Measurements from ENCODE around the gene FLNA. TPM values are rescaled to one million over a fixed set of nuclear protein-coding genes. Genes with fewer than 3 reads are reported as not detected.

Gene FLNA
- 1,000 to 10,000 TPM; 1,016 to 1,083 TPM for total RNA-seq

GRCh38 chrX:154374313-154375155 is at the start of gene FLNA:
FLNA (minus strand) TSS chrX:154374634; CDS start chrX:154371245, 3,389 bp downstream.

GRCh38 chrX:154409222-154409871 is 34.9 kb upstream of the FLNA start, which contains the start of gene DNASE1L1:
DNASE1L1 (minus strand) TSS chrX:154409254; CDS start chrX:154405568, 3,686 bp downstream.

GRCh38 chrX:154397888-154398667 is 23.6 kb upstream of the FLNA start, which contains the start of gene RPL10:
RPL10 (plus strand) TSS chrX:154398377; CDS start chrX:154398520, 143 bp downstream.

GRCh38 chrX:154378799-154379568 is 4.5 kb upstream of the FLNA start, which contains the start of gene EMD:
EMD (plus strand) TSS chrX:154379295; CDS start chrX:154379485, 190 bp downstream.

Other genes starting within 250 kb of the FLNA start
- not detected for gene OPN1LW, start 230.4 kb downstream of the FLNA start, total RNA-seq
- gene OPN1MW, start 192.0 kb downstream of the FLNA start, total RNA-seq: not detected
- not detected for gene OPN1MW2, start 154.9 kb downstream of the FLNA start, total RNA-seq
- not detected for gene OPN1MW3, start 117.1 kb downstream of the FLNA start, total RNA-seq
- gene TEX28, start 79.5 kb downstream of the FLNA start, total RNA-seq: not detected
- 1 to 10 TPM; 3.0 to 4.1 TPM for gene TKTL1, start 78.8 kb downstream of the FLNA start, total RNA-seq
- gene EMD, start 4.7 kb upstream of the FLNA start, total RNA-seq: 10 to 100 TPM; 45.9 to 47.5 TPM
- gene RPL10, start 23.7 kb upstream of the FLNA start, total RNA-seq: 1,000 to 10,000 TPM; 5,348 to 5,626 TPM
- gene DNASE1L1, start 34.6 kb upstream of the FLNA start, total RNA-seq: 10 to 100 TPM; 23.2 to 27.2 TPM
- gene TAFAZZIN, start 36.9 kb upstream of the FLNA start, total RNA-seq: 100 to 1,000 TPM in 1 of 2 experiments, 10 to 100 TPM in 1; 91.4 to 101 TPM
- 10 to 100 TPM; 46.2 to 51.2 TPM for gene ATP6AP1, start 54.0 kb upstream of the FLNA start, total RNA-seq
- 100 to 1,000 TPM; 105 to 108 TPM for gene GDI1, start 62.5 kb upstream of the FLNA start, total RNA-seq
- gene FAM50A, start 69.5 kb upstream of the FLNA start, total RNA-seq: 10 to 100 TPM; 65.1 to 69.0 TPM
- 10 to 100 TPM; 41.2 to 47.6 TPM for gene PLXNA3, start 83.6 kb upstream of the FLNA start, total RNA-seq
- gene LAGE3, start 104.6 kb upstream of the FLNA start, total RNA-seq: 10 to 100 TPM; 35.9 to 39.2 TPM
- 10 to 100 TPM; 42.6 to 45.7 TPM for gene UBL4A, start 112.0 kb upstream of the FLNA start, total RNA-seq
- 10 to 100 TPM; 25.5 to 25.8 TPM for gene SLC10A3, start 116.0 kb upstream of the FLNA start, total RNA-seq
- gene FAM3A, start 141.6 kb upstream of the FLNA start, total RNA-seq: 10 to 100 TPM; 32.3 to 32.7 TPM
- gene G6PD, start 172.2 kb upstream of the FLNA start, total RNA-seq: 10 to 100 TPM; 59.0 to 68.1 TPM
- gene IKBKG, start 173.0 kb upstream of the FLNA start, total RNA-seq: 10 to 100 TPM; 43.4 to 45.5 TPM
- gene CTAG1A, start 210.5 kb upstream of the FLNA start, total RNA-seq: not detected
- gene CTAG1B, start 244.6 kb upstream of the FLNA start, total RNA-seq: not detected

Measured in activated naive CD4-positive, alpha-beta T cell treated with anti-CD3 and anti-CD28 coated beads, Interleukin-2, amount 10 ng/mL, durations not matched to agents 5 hours and 36 hours (primary cell).